ENCODE measurements around the gene TTC7B. TPM values are rescaled to one million over a fixed set of nuclear protein-coding genes. Genes with fewer than 3 reads are reported as not detected.
A peak's percentile ranks its signal among the peaks of the same experiment; 100 is the strongest.

The TTC7B gene
- total RNA-seq, 1 donor from 2014 or later: 3.1 TPM

DNA sequence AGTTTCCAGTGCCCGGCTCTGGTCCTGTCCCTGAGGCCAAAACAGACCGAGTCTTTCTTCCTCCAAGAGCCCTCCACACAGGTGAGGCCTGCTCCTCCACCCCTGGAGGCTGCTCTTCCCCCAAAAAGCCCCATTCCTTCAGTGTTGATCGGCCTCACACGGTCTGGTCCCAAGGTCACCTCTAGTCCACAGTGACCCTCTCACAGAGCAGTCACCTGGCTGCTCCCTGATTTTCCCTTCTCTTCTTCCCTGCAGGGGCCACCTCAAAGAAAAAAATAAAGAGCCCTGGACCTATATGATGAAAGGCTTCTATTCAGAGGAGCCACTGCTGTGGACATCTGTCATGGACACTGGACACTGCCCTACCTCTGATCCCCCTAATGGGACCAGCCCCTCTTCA lies 42.5 kb downstream of the TTC7B start:
- intact Hi-C loops (cut with micrococcal nuclease): no loop called here
- H3K36me3 Mint-ChIP-seq (ENCODE audit: low read depth): no peaks in the 10 kb centered on the region
- no peak overlapping the region for H3K27ac Mint-ChIP-seq
- no peaks in the 10 kb centered on the region for H3K27me3 Mint-ChIP-seq (ENCODE audit: insufficient read depth)
- no peaks in the 10 kb centered on the region for H3K4me1 Mint-ChIP-seq (ENCODE audit: low read depth)
- H3K4me3 Mint-ChIP-seq: no peak overlapping the region
- no peaks in the 10 kb centered on the region for H3K9me3 Mint-ChIP-seq
- DNase-seq (ENCODE audit: low spot score): no peak

DNA sequence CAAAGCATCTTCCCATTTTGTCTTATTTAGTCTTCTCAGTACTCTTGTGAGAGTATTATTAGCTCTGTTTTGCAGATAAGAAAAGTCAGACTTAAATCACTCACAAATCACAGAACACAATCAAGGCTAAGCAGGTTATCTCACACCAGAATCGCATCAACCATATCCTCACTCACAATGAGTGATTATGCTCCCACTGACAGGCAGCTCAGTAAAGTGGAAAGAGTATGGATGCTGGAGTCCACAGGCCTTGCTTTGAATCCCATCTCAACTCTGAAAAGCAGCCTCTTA lies 43.1 kb downstream of the TTC7B start:
- H3K36me3 Mint-ChIP-seq (ENCODE audit: low read depth): no peaks in the 10 kb centered on the region
- intact Hi-C loops (cut with micrococcal nuclease): no loop called here
- H3K4me1 Mint-ChIP-seq (ENCODE audit: low read depth): no peaks in the 10 kb centered on the region
- H3K27ac Mint-ChIP-seq: no peak overlapping the region
- H3K27me3 Mint-ChIP-seq (ENCODE audit: insufficient read depth): no peaks in the 10 kb centered on the region
- peaks cover 4% of the 10 kb centered on the region for H3K9me3 Mint-ChIP-seq
- DNase-seq (ENCODE audit: low spot score): no peak
- no peak overlapping the region for H3K4me3 Mint-ChIP-seq

DNA sequence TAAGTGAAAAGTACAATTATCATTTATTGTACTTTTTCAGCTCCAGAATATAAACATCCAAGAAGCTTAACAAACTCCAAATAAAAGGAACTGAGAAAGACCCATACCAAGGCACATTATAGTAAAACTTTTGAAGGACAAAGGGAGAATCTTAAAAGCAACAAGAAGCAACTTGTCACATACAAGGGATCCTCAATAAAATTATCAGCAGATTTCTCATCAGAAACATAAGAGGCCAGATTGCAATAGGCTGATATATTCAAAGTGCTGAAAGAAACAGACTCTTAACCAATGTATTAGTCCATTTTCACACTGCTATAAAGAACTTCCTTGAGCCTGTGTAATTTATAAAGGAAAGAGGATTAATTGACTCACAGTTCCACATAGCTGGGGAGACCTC lies 48.3 kb downstream of the TTC7B start:
- H3K4me3 Mint-ChIP-seq: no peak overlapping the region
- H3K36me3 Mint-ChIP-seq (ENCODE audit: low read depth): peaks cover 2% of the 10 kb centered on the region
- H3K4me1 Mint-ChIP-seq (ENCODE audit: low read depth): no peaks in the 10 kb centered on the region
- H3K27me3 Mint-ChIP-seq (ENCODE audit: insufficient read depth): peaks cover 4% of the 10 kb centered on the region
- DNase-seq (ENCODE audit: low spot score): no peak
- peaks cover 39% of the 10 kb centered on the region for H3K9me3 Mint-ChIP-seq
- intact Hi-C loops (cut with micrococcal nuclease): no loop called here
- H3K27ac Mint-ChIP-seq: no peak overlapping the region

DNA sequence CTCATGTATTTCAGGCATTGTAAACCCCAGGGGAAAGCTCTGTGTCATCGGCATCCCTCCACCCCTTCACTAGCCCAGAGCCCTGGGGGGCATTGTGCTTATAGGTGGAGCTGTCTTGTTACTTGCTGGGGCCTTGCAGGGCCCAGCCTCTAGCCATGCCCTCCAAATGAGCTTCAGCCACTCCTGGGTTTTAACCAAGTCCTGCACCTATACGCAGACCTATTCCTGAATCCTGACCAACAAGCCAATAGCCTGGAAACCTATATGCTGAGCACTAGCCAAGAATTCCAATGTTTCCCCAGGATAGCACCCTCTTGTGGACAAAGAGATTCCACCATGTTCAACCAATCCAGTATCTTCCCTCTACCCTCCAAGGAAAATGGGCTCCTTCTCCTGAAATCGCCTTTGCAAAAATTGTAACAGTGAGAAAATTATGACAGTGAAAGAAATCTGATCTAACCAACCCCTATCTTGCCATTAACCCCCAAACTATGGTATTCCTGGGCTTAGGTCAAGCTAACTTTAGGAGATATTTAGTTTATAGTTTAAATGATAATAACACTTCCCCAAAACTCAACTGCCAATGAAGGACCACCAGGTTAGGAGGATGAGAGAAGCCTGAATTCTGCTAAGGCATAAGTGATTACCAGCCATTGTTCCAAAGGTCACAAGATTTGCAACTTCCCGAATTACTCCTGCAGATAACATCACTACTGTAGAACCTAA lies 55.5 kb downstream of the TTC7B start:
- H3K9me3 Mint-ChIP-seq: peaks cover 19% of the 10 kb centered on the region
- intact Hi-C loops (cut with micrococcal nuclease): no loop called here
- H3K27me3 Mint-ChIP-seq (ENCODE audit: insufficient read depth): peaks cover 24% of the 10 kb centered on the region
- H3K36me3 Mint-ChIP-seq (ENCODE audit: low read depth): no peaks in the 10 kb centered on the region
- H3K4me3 Mint-ChIP-seq: no peak overlapping the region
- H3K27ac Mint-ChIP-seq: no peak overlapping the region
- no peak for DNase-seq (ENCODE audit: low spot score)
- H3K4me1 Mint-ChIP-seq (ENCODE audit: low read depth): peaks cover 6% of the 10 kb centered on the region

DNA sequence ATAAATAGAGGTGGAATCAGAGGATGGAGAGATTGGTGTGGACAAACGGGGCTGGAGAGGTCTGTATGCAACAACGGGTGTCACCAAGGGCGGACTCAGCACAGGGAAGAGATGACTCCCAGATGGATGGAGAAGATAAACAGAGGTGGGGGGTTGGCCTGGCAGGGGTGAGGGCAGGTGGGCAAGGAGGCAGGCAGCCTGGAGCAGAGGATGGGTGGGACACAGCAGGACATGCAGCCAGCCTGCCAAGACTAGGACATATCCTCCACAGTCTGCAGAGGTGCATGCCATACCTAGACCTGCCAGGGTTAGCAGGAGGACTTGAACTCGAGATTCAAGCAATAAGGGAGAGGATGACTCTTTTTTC lies 56.2 kb downstream of the TTC7B start:
- H3K4me3 Mint-ChIP-seq: no peak overlapping the region
- peaks cover 17% of the 10 kb centered on the region for H3K9me3 Mint-ChIP-seq
- H3K27me3 Mint-ChIP-seq (ENCODE audit: insufficient read depth): peaks cover 27% of the 10 kb centered on the region
- H3K27ac Mint-ChIP-seq: no peak overlapping the region
- no peak for DNase-seq (ENCODE audit: low spot score)
- H3K4me1 Mint-ChIP-seq (ENCODE audit: low read depth): peaks cover 6% of the 10 kb centered on the region
- intact Hi-C loops (cut with micrococcal nuclease): no loop called here
- H3K36me3 Mint-ChIP-seq (ENCODE audit: low read depth): no peaks in the 10 kb centered on the region

DNA sequence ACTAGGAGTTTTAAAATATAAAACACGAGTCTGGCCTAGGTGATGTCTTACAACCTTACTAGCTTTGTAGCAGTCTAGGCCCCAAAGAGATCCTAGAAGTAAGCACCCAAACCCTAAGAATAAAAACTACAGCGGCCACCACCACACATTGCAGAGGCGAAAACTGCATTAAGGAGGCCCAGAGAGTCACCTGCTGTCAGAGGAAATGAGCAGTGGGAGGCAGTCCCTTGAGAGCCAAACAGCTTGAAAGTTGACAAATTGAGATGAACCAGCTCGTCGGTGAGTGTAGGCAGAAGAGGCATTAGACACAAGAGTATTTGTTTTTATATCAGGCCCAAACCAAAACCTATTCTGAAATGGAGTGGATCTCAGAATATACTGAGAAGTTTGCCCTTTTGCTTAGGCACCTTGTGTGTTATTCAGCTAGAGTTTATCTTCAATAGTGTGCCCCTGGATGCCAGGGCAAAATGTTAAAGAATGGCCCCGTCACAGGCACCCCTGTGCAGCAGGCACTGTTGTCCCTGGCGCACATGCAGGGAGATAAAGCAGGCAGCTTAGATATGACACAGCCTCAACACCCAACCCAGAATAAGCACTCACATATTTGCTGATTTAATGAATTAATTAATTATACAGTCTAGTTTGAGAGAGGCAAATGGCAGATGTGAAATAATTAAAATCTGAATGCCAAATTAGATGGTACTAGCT lies 56.7 kb downstream of the TTC7B start:
- DNase-seq (ENCODE audit: low spot score): no peak
- no peak overlapping the region for H3K4me3 Mint-ChIP-seq
- H3K27me3 Mint-ChIP-seq (ENCODE audit: insufficient read depth): peaks cover 27% of the 10 kb centered on the region
- peaks cover 6% of the 10 kb centered on the region for H3K4me1 Mint-ChIP-seq (ENCODE audit: low read depth)
- intact Hi-C loops (cut with micrococcal nuclease): loop anchor here (2.0 to 5.0 kb wide), 4 partner anchors 361 to 1283 kb away; partner anchors contain the start of genes PSMC1 and TRIP11
- H3K36me3 Mint-ChIP-seq (ENCODE audit: low read depth): no peaks in the 10 kb centered on the region
- H3K9me3 Mint-ChIP-seq: peaks cover 17% of the 10 kb centered on the region
- no peak overlapping the region for H3K27ac Mint-ChIP-seq

DNA sequence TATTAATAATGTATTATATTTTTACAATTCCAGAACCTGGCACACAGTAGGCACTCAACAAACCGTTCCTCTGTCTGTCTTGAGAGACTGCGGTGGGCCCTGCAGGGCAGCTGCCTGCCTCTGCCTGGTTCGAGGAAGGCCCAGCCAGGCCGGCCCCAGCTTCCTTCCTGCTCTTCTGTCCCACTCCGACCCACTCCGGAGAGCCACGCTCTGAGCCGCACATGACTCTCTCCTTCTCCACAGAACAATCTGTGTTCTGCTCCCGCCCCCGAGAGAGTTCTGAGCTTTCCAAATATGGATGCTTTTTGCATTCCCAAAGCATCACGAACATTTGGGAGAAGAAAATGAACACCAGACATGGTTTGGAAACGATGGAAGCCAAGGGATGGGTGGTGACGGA lies 57.3 kb downstream of the TTC7B start:
- Mint-ChIP-seq H3K4me1 (ENCODE audit: low read depth) (peaks cover 6% of the 10 kb centered on the region), H3K27me3 (ENCODE audit: insufficient read depth) (peaks cover 27% of the 10 kb centered on the region), H3K27ac (peak overlapping the region; percentile 78), H3K9me3 (peaks cover 15% of the 10 kb centered on the region), H3K4me3 (peak overlapping the region; percentile 60), H3K36me3 (ENCODE audit: low read depth) (no peaks in the 10 kb centered on the region)
- intact Hi-C loops (cut with micrococcal nuclease): loop anchor here (1.0 to 5.0 kb wide), 10 partner anchors 57 to 1283 kb away; partner anchors contain the start of genes EFCAB11, NRDE2, PSMC1 and TRIP11
- no peak for DNase-seq (ENCODE audit: low spot score)

DNA sequence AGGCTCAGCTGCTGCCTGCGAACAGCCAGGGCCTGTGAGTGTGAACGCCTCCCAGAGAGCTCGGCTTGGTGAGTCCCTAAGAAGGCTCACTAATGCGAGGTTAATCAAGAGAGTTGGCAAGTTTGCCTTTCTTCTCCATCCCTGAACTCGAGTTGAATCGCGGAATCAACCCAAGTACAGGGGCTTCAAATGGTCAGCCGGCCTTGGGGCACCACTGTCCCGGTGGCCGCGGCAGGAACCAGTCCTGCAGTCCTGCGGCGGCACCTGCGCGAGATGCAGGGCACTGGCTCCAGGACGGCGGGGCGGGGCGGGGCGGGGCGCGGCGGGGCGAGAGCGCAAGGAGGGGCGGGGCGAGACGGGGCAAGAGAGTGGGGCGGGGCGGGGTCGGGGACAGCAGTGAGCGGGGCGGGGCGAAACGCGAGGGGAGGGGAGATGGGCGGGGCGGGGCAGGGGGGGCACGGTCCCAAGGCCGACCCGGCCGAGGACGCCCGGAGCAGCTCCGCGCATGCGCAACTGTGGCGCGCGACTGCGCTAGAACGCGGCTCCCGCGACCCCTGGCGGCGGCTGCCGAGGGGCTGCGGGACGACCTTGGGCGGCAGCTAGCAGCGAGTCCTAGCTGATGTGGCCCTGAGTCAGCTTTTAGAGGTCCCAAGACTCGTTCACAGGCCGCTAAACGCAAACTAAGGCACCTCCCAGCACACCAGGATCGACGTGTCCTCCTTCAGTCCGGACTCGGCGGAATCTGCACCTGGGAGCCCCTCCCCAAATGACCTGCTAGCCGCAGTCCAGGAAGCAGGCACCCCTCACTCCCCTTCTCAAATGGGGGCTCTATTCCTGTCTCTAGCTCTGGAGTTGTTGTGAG lies 58.0 kb downstream of the TTC7B start:
- Mint-ChIP-seq H3K27ac (peak overlapping the region; percentile 78), H3K27me3 (ENCODE audit: insufficient read depth) (peaks cover 27% of the 10 kb centered on the region), H3K36me3 (ENCODE audit: low read depth) (no peaks in the 10 kb centered on the region), H3K4me3 (peak overlapping the region; percentile 74), H3K4me1 (ENCODE audit: low read depth) (peaks cover 6% of the 10 kb centered on the region), H3K9me3 (peaks cover 11% of the 10 kb centered on the region)
- intact Hi-C loops (cut with micrococcal nuclease): loop anchor here (1.0 to 5.0 kb wide), 10 partner anchors 58 to 1284 kb away; partner anchors contain the start of genes EFCAB11, NRDE2, PSMC1 and TRIP11
- peak; percentile 93 for DNase-seq (ENCODE audit: low spot score)

DNA sequence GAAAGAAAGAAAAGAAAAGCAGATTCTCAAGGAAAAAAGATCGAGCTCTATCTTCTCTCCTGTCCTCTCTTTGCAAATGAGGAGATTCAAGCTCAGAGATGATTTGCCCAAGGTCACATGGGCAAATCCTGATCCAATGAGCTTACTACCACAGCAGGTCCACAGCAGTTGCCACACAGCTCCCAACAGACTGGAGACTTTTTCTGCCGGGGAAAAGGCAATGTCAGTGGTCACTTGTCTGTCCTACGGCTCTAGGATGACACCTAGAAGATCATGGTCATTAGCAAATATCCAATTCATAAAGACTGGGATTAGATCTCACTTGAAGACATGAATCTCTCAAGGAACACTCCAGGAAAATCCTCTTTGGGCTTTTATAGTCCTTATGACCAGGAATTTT lies 58.8 kb downstream of the TTC7B start:
- Mint-ChIP-seq H3K27me3 (ENCODE audit: insufficient read depth) (peaks cover 23% of the 10 kb centered on the region), H3K36me3 (ENCODE audit: low read depth) (no peaks in the 10 kb centered on the region)
- intact Hi-C loops (cut with micrococcal nuclease): loop anchor here (5.0 kb wide), 2 partner anchors 375 to 1285 kb away; partner anchors contain the start of gene TRIP11

DNA sequence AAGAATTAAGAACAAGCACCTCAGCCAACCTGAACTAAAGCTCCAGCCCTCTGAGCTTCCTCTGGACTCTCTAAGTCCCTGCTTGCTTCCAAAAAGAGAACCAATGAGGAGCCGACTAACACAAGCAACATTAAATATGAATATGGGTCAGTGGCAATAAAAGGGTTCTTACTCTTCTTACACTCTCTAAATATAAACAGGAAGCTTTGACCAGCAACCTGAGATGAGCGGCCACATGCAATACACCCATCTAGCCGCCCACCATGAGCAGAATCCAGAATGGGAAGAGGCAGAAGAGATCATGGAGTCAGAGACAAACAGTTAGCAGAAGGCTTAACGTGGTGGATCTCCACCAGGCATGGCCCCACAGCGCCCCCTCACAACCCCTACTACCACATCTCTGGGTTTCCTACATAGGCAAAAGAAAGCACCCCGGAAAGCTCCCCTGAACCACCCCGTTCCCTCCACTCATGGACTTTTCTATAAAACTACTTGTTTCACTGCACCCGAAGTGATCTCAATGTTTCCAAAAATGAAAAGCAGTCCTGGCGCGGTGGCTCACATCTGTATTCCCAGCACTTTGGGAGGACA lies 59.4 kb downstream of the TTC7B start:
- no peak for DNase-seq (ENCODE audit: low spot score)
- no peaks in the 10 kb centered on the region for H3K36me3 Mint-ChIP-seq (ENCODE audit: low read depth)
- H3K9me3 Mint-ChIP-seq: no peaks in the 10 kb centered on the region
- intact Hi-C loops (cut with micrococcal nuclease): loop anchor here (5.0 kb wide), 2 partner anchors 375 to 1285 kb away; partner anchors contain the start of gene TRIP11
- peaks cover 6% of the 10 kb centered on the region for H3K4me1 Mint-ChIP-seq (ENCODE audit: low read depth)
- no peak overlapping the region for H3K27ac Mint-ChIP-seq
- peak overlapping the region; percentile 44 for H3K4me3 Mint-ChIP-seq
- H3K27me3 Mint-ChIP-seq (ENCODE audit: insufficient read depth): peaks cover 20% of the 10 kb centered on the region

More for the DNA sequence above, 58.8 kb downstream of the TTC7B start:
- Mint-ChIP-seq H3K4me3 (peak overlapping the region; percentile 74), H3K27ac (peak overlapping the region; percentile 14), H3K9me3 (peaks cover 2% of the 10 kb centered on the region), H3K4me1 (ENCODE audit: low read depth) (peaks cover 6% of the 10 kb centered on the region)
- DNase-seq (ENCODE audit: low spot score): no peak

DNA sequence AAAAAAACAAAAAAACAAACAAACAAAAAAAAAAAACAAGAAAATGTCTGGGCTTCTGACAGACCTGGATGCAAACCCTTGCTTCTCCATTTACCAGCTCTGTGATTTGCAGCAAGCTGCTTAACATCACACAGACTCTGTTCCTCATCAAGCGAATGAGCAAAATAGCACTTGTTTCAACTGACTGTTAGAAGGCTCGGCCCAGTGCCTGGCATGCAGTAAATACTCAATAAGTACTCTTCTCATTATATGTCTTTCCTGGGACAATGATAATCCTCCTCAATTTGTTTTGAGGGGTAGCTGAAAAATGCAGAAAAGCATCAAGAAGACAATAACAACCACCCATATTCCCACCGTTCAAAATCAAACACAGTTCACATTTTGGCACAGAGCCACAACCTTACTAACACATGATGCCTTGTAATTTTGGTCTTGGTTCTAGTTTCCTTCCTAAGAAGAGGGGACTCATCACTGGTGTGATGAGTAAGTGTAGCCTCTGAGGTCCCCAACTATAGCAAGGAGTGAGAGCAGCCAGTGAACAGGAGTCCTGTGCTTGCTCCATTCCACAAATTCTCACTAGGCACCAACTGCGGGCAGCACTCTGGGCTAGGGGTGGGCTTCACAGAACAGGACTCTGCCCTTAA lies 60.4 kb downstream of the TTC7B start:
- H3K27ac Mint-ChIP-seq: no peak overlapping the region
- no peak for DNase-seq (ENCODE audit: low spot score)
- no peak overlapping the region for H3K4me3 Mint-ChIP-seq
- H3K36me3 Mint-ChIP-seq (ENCODE audit: low read depth): no peaks in the 10 kb centered on the region
- intact Hi-C loops (cut with micrococcal nuclease): loop anchor here (5.0 kb wide), 2 partner anchors 373 to 1287 kb away; partner anchors contain the start of gene TRIP11
- H3K9me3 Mint-ChIP-seq: no peaks in the 10 kb centered on the region
- H3K27me3 Mint-ChIP-seq (ENCODE audit: insufficient read depth): peaks cover 20% of the 10 kb centered on the region
- H3K4me1 Mint-ChIP-seq (ENCODE audit: low read depth): peaks cover 6% of the 10 kb centered on the region

DNA sequence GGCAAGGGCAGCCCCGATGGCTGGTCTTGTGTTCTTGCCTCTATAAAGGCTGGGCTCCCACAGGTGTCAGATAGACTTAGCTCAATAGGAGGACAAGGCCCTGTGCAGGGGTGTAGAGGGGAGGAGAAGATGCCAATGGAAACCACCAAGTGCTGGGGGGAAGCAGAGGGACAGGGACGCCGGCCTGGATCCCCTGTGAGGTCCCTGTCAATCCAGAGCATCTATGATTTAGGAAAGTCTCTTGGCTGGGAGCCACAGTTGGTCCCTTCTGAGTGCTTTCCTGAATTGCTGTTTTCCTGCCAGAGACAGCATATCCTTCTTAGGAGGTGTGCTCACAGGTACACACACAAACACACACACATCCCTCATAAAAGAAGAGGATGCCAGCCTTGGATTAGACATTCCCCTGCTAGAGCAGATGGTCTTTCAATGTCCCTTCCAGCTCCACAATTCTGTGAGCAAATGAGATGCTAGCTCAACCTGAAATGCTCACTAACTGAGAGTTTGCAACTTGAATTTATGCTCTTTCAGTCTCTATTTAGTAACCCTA lies 62.7 kb downstream of the TTC7B start:
- Mint-ChIP-seq H3K4me3 (no peak overlapping the region), H3K9me3 (peaks cover 12% of the 10 kb centered on the region), H3K4me1 (ENCODE audit: low read depth) (peaks cover 6% of the 10 kb centered on the region), H3K27me3 (ENCODE audit: insufficient read depth) (peaks cover 19% of the 10 kb centered on the region), H3K27ac (no peak overlapping the region), H3K36me3 (ENCODE audit: low read depth) (no peaks in the 10 kb centered on the region)
- DNase-seq (ENCODE audit: low spot score): no peak
- intact Hi-C loops (cut with micrococcal nuclease): no loop called here

Measured in activated T-helper 1 cell treated with anti-CD3 and anti-CD28 coated beads, Interleukin-12 subunit alpha, Interleukin-12 subunit beta, Interleukin-2, Interleukin-4 antibody, amounts not matched to agents 30 ng/mL and 10 ng/mL and 1 ng/mL, durations not matched to agents 14 hours and 24 hours and 36 hours (primary cell).